ENCODE results near the gene ARHGAP26. TPM values are rescaled to one million over a fixed set of nuclear protein-coding genes. Genes with fewer than 3 reads are reported as not detected.

ARHGAP26 gene
- total RNA-seq, 4 donors from 2014 or later = 11.1 to 36.1 (median 21.8) TPM

DNA sequence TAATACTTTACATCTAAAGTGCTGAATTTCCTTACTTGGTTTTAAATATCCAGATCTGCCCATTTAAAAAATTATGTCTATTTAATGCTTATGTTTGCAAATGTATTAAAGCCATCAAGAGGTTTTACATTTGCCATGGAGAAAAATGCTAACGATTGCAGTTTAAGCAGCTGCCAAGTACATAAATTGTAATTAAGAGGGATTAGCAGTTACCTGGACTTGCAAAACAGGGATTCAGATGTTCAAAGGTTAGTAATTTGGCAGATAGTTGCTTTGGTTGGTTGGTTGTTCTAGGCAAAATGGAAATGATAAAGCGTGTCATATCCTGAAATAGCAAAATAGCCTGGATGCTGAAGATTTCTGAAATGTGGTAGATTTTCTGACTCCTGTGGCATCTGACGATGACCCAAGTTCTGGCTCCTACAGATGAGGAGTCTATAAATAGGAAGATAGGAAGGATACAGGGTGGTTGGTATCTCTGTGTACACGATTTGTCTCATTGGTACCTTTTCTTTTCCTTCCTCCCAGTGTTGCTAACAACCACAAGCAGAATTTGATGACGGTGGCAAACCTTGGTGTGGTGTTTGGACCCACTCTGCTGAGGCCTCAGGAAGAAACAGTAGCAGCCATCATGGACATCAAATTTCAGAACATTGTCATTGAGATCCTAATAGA lies 350.4 kb downstream of the ARHGAP26 start:
- TF ChIP-seq POLR2A (IDR thresholded peaks at IDR 0.05) (no peak), POLR2AphosphoS5 (IDR thresholded peaks at IDR 0.05) (no peak), EP300 (IDR thresholded peaks at IDR 0.05) (no peak)
- TF ChIP-seq, protein P1, sequence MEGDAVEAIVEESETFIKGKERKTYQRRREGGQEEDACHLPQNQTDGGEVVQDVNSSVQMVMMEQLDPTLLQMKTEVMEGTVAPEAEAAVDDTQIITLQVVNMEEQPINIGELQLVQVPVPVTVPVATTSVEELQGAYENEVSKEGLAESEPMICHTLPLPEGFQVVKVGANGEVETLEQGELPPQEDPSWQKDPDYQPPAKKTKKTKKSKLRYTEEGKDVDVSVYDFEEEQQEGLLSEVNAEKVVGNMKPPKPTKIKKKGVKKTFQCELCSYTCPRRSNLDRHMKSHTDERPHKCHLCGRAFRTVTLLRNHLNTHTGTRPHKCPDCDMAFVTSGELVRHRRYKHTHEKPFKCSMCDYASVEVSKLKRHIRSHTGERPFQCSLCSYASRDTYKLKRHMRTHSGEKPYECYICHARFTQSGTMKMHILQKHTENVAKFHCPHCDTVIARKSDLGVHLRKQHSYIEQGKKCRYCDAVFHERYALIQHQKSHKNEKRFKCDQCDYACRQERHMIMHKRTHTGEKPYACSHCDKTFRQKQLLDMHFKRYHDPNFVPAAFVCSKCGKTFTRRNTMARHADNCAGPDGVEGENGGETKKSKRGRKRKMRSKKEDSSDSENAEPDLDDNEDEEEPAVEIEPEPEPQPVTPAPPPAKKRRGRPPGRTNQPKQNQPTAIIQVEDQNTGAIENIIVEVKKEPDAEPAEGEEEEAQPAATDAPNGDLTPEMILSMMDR (IDR thresholded peaks at IDR 0.05) = no peak
- H3K27ac ChIP-seq = no peak overlapping the region
- no peak for DNase-seq (ENCODE audit: low spot score in 2 of 2)
- no peaks in the 10 kb centered on the region for H3K27me3 ChIP-seq
- H3K4me3 ChIP-seq = no peak overlapping the region
- no peaks in the 10 kb centered on the region for H3K4me1 ChIP-seq
- H3K9me3 ChIP-seq = no peaks in the 10 kb centered on the region
- WGBS = 59% methylated on average over 5 of the region's 5 CpGs
- H3K36me3 ChIP-seq = no peaks in the 10 kb centered on the region

DNA sequence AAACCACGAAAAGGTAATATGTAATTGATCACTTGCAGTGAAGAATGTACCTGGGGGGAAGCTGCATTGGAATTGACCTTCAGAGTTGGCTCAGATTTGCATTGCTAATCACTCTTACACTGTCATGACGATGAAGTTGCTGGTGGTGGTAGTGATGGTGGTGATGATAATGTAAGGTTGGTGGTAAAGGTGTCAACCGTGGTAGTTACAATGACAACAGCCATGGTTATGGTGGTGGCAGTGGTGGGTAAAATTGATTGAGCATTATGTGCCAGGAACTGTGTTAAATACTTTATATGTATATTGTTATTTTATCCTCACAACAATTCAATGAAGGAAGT lies 350.9 kb downstream of the ARHGAP26 start:
- DNase-seq (ENCODE audit: low spot score in 2 of 2) = no peak
- Histone ChIP-seq H3K4me3 (no peak overlapping the region), H3K27me3 (no peaks in the 10 kb centered on the region), H3K27ac (no peak overlapping the region), H3K9me3 (no peaks in the 10 kb centered on the region), H3K36me3 (no peaks in the 10 kb centered on the region), H3K4me1 (no peaks in the 10 kb centered on the region)
- TF ChIP-seq, protein P1 (IDR thresholded peaks at IDR 0.05) = no peak
- TF ChIP-seq EP300 (IDR thresholded peaks at IDR 0.05) (no peak), POLR2A (IDR thresholded peaks at IDR 0.05) (no peak), POLR2AphosphoS5 (IDR thresholded peaks at IDR 0.05) (no peak)
- WGBS = 94% methylated on average over 3 of the region's 3 CpGs

DNA sequence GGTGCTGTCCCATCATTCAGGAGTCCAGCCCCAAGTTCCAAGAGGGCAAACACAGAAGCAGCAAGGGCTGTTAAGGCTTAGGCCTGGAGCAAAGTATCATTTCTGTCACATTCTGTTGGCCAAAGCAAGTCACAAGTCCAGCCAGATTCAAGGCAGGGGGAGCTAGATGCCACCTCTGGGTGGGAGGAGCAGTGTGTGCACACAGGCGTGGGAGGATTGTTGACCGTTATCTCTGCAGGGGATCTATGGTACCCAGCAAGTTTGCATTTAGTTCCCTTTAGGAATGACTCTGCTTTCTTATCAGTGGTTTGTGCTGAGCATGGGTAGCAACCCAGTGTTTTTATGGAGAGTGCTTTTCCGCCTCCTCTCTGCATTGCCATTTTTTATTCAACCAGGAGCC lies 354.4 kb downstream of the ARHGAP26 start:
- DNase-seq (ENCODE audit: low spot score in 2 of 2) = no peak
- Histone ChIP-seq H3K4me1 (peaks cover 19% of the 10 kb centered on the region), H3K4me3 (no peak overlapping the region), H3K9me3 (no peaks in the 10 kb centered on the region), H3K36me3 (no peaks in the 10 kb centered on the region), H3K27ac (no peak overlapping the region), H3K27me3 (no peaks in the 10 kb centered on the region)
- WGBS = 83% methylated on average over 3 of the region's 3 CpGs
- TF ChIP-seq POLR2A (IDR thresholded peaks at IDR 0.05) = no peak
- TF ChIP-seq, protein P1 (IDR thresholded peaks at IDR 0.05) = no peak
- no peak for TF ChIP-seq EP300 (IDR thresholded peaks at IDR 0.05)
- no peak for TF ChIP-seq POLR2AphosphoS5 (IDR thresholded peaks at IDR 0.05)

DNA sequence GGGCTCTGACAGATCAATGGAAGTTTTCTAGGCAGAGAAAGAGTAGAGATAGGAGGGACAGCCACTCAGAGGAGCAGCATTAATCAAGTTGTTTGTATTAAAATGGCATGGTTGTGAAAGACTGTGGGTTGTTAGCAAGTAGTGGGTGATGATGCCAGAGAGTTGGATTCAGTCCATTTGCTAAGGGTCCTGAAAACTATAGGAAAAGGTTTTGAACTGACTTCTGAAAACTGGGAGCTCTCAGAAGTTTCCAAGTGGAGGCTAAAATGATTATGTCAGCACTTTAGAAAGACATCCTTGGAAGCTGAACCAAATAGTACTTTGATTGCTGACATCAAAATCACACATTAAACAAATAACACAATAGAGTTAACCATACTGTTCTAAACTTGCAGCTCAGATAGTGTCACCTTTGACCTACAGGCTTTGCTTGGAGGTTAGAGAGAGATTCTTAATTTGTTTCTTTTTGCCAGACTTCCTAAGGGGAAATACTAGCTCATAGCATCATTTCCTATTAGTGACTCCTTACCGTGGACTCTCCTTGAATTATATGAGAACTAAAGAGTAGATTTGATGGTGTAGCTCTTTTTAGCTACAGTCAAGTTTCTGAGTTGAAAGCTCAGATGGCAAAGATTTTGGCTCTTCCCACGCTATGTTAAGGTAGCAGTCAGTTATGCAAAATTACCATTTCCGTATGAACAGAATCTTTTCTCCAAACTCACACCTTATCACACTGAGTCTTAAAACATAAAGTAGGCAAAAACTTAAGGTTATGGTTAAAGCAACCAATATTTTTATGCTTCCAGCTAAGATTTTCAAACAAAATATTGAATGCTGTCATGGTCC lies 356.2 kb downstream of the ARHGAP26 start:
- no peaks in the 10 kb centered on the region for H3K27me3 ChIP-seq
- peaks cover 29% of the 10 kb centered on the region for H3K4me1 ChIP-seq
- H3K36me3 ChIP-seq = no peaks in the 10 kb centered on the region
- no peaks in the 10 kb centered on the region for H3K9me3 ChIP-seq
- TF ChIP-seq POLR2A (IDR thresholded peaks at IDR 0.05) (no peak), POLR2AphosphoS5 (IDR thresholded peaks at IDR 0.05) (no peak), EP300 (IDR thresholded peaks at IDR 0.05) (no peak)
- TF ChIP-seq, protein P1 (IDR thresholded peaks at IDR 0.05) = no peak
- WGBS = 84% methylated on average over 3 of the region's 3 CpGs
- no peak overlapping the region for H3K27ac ChIP-seq
- no peak for DNase-seq (ENCODE audit: low spot score in 2 of 2)
- no peak overlapping the region for H3K4me3 ChIP-seq

DNA sequence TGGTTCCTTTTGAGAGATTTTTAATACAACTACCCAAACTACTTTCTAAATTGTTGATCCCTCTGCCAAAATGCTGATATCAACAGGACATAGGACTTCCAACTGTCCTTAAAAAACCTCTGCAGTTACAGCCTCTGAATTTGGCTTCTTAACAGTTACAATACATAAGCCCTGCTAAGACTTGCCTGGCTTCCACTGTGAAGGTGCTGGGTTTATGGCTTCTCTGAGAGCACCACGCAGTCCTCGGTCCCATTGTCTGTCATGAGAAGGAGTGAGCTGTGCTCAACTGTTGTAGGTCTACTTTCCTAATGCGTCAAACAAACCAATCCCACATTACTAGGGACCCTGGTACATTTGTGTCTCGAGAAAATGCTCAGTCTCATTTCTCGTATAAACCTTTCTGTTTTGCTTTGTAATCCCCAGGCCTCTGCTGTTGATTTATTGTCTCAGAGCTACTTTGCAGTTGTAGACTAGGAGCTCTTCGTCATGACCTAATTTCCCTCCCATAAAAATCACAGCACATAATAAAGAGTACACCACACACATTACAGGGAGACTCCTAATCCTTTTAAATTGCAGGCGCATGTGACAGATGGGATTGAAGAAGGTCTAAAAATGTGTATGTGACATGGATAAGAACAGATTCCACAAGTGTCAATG lies 358.4 kb downstream of the ARHGAP26 start:
- no peak for TF ChIP-seq EP300 (IDR thresholded peaks at IDR 0.05)
- no peak for TF ChIP-seq POLR2A (IDR thresholded peaks at IDR 0.05)
- TF ChIP-seq POLR2AphosphoS5 (IDR thresholded peaks at IDR 0.05) = no peak
- TF ChIP-seq, protein P1 (IDR thresholded peaks at IDR 0.05) = no peak
- H3K27me3 ChIP-seq = no peaks in the 10 kb centered on the region
- no peak for DNase-seq (ENCODE audit: low spot score in 2 of 2)
- no peak overlapping the region for H3K27ac ChIP-seq
- 38% methylated on average over 7 of the region's 7 CpGs for WGBS
- no peaks in the 10 kb centered on the region for H3K9me3 ChIP-seq
- no peak overlapping the region for H3K4me3 ChIP-seq
- no peaks in the 10 kb centered on the region for H3K36me3 ChIP-seq
- H3K4me1 ChIP-seq = peaks cover 33% of the 10 kb centered on the region
